HG02973 (cell line): ENCODE measurements around the gene C2orf49.

ENCODE experiments used
- ATAC-seq: cut with Tn5 transposase; IDR thresholded peaks from one replicate; pipeline ENCODE4 v1.9.1; 2021; ENCODE audit warnings: moderate library complexity; ENCODE audit not compliant: unreplicated experiment

C2orf49 gene

DNA sequence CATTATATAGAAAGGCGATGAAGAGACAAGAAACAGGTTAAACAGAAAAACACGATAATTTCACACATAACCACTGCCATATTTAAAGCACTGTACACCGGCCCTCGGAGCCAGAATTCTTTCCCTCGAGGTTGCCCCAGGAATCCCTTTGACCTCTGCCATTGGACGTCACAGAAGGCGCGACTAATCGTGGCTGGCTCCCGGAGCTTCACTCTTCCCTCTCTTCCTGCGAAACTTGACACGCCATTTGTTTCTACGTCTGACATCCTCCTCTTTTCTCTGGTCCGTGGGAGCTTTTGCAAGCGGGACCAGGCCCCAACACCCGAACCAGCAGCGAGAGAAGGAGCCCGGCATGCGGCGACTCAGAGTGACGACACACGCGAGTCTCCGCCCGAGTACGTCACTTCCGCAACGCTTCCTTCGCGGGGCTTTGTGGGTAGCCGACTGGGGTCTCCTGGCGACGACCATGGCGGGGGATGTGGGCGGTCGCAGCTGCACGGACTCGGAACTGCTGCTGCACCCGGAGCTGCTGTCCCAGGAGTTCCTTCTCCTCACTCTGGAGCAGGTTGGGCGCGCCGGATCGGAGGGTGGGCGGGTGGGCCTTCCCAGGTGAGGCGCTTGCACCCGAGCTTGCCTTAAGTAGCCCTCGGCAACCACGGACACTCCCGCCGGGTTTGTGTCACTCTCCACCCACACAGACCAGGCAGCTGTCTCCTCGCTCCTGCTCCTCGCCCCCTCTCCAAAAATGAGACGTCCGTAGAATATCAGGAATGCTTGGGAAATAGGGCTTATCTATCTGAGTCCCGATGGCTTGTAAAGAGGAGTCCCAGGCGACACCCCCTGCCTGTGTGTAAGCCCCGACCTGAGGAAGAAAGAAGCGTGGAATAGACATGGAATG lies at the start of gene C2orf49:
TSS of gene C2orf49 (plus strand) at position 419 of the 898 bp plus-strand sequence. CDS start at position 467, 48 bp downstream.
- peak; percentile 85 for ATAC-seq

- no peak for ATAC-seq
Observed at GRCh38 chr2:105287692-105288091, 49.6 kb upstream of the C2orf49 start.

GRCh38 chr2:105288133-105288532 lies 49.2 kb upstream of the C2orf49 start:
- no peak for ATAC-seq

GRCh38 chr2:105290981-105291660 lies 46.2 kb upstream of the C2orf49 start:
- no peak for ATAC-seq

DNA sequence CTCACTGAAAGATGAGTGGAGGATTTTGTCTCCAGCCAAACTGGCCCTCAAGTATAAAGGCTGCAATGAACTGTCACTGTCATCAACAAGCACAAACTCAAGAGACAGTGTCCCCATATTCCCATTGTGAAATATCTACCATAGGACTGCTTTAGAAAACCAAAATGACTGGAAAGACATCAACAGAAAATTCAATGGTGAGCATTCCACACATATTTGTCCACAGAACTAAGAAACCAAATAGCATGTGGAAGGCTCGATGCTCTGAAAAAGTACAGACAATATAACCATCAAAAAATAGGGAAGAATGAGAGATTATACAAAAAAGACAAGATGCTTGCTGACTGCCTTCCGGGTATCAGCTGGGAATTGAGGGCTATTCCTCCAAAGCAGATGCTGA lies 45.4 kb upstream of the C2orf49 start:
- no peak for ATAC-seq

DNA sequence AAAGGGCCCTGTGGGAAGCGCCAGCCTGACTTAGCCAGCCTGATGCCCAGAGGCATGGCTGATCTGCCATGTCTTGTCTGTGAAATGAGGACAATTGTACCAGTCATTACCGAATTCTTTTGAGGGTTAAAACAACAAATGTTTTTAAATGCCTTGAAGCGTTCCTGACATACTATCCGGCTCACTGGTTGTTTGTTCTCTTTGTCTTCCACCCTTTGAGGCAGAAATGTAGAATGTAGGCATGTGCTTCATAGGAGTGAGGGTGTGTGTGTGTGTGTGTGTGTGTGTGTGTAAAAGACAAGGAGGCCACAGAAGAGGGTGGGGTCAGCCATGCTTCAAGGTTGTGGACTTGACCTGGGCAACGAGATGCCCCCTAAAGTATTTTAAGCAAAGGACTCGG lies 43.3 kb upstream of the C2orf49 start:
- ATAC-seq: no peak

GRCh38 chr2:105294844-105295481 lies 42.4 kb upstream of the C2orf49 start:
- ATAC-seq: no peak

- no peak for ATAC-seq
Observed at GRCh38 chr2:105296017-105296611, 41.2 kb upstream of the C2orf49 start.

DNA sequence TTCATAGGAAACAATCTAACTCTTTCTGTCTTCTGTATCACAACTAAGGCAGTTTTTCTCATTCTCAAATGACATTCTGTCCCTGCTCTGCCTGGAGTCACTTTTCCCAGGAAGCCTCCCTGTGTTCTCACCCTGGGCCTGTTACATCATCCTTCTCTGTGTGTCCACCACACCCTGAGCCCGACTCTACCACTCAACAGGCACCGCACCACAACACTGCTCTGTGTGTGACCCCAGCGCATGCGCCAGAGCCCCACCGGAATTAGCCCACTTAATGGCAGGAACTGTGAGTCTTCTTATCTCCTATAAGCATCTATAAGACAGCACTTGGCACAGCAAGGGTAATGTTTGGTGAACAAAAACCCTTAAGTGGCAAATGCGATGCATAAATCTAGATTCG lies 40.1 kb upstream of the C2orf49 start:
- ATAC-seq: no peak

GRCh38 chr2:105298017-105298416 lies 39.3 kb upstream of the C2orf49 start:
- no peak for ATAC-seq

DNA sequence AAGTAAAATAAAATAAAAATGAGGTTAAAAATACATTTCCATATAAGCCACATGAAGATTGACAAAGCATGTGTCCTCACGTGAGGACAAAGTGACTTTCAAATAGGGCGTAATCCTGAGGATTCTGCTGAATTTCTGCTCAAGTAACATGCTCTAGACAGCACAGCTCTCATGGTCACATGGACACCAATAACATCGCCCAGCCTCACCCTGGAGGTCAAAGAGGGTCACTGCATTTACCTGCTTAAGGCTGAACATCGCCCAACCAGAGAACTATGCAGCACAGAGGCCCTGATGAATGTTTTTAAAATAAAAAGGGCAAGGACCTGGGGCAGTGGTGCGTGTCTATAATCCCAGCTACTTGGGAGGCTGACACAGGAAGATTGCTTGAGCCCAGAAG lies 38.0 kb upstream of the C2orf49 start:
- ATAC-seq: no peak

DNA sequence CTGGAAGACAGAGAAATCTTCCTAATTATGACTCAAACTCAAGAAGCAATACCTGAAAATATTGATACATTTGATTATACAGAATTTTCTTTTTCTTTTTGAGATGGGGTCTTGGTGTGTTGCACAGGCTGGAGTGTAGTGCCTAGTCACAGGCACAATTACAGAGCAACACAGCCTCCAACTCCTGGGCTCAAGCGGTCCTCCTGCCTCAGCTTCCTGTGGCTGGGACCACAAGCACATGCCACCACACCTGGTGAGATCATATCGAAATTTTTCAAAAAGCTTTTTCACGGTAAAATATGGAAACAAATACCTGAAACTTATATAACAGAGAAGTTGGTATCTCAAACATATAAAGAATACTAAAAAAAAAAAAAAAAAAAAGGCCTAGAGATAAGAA lies 35.7 kb upstream of the C2orf49 start:
- no peak for ATAC-seq

DNA sequence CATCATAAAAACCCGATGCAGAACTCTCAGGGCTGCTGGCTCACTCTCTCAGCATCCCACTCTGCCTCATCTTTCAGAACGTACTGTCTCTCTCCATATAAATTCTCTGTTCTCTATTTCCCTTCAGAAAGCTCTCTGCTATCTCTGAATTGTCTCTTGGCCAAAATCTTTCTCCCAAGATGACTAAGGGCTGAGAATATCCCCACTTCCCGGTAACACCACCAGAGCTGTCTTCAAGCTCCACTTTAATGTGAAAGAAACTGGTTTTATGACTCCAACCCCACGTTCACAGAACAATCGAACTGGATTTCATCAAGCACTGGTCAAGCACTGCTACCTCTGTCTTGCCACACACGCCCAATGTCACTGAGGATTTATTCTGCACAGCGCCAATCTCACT lies 30.2 kb upstream of the C2orf49 start:
- ATAC-seq: no peak

GRCh38 chr2:105307550-105307949 lies 29.8 kb upstream of the C2orf49 start:
- ATAC-seq: no peak

DNA sequence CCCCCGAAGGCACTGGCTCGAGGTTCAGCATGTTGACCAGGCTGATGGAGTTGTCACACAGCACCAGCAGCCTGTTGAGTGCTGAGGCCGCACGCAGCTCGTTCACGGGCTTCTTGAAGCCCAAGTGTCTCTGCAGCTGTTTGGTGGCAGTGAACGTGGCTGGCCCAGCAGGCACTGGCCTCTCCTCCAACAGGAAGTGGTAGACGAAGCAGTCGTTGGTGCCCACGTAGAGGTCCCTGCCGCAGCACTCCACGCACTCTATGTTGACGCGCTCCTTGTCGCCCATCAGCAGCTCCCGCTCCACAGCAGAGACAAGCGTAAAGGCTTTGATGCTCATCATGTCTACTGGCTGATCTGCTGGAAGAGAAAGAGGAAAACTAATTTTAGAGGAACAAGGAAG lies 29.4 kb upstream of the C2orf49 start:
- no peak for ATAC-seq

DNA sequence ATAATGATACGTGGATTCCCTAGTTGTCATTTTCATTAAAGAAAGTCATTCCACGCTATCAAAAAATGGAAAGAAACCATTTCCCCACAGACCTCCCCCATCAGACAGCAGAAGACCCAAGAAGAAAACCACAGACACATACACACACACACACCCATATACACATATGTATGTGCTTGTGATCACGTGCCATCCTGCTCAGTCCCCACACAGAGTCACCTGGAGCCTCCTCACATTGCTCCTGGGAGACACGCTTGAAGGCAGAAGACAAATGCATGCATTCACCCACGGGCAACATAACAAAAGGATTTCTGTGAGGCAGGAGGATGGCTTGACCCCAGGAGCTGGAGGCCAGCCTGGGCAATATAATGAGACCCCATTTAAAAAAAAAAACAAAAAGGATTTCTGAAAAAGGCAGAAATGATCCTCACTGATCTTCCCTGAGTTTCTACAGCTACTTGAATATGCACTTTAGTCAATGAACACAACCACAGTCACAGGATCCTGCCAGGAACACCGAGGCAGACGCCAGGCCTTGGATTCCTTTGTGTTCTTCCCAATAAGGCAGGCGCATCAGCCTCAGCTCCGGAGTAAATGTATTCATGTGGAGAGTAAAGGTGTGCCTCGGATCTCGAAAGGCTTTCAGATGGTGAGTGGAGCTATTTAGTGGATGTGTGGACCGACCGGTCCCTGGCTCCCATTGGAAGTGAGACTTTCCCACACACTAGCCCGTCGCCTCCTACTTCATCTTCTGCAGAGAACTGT lies 28.8 kb upstream of the C2orf49 start:
- no peak for ATAC-seq

GRCh38 chr2:105309147-105309545 lies 28.2 kb upstream of the C2orf49 start:
- ATAC-seq: no peak

GRCh38 chr2:105313877-105314276 lies 23.5 kb upstream of the C2orf49 start:
- peak; percentile 51 for ATAC-seq

DNA sequence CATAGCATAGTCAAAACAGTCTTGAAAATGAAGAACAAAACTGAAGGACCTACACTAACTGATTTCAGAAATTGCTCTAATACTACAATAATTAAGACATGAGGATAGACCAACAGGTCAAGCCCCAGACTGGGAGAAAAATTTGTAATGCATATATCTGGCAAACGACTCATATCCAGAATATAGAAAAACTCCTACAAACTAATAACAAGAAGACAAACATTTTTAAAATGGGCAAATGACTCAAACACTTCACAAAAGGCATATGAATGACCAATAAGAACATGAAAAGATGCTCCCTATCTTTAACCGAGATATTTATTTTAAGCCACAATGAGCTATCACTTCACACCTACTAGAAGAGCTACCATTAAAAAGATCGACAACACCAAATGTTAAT lies 22.0 kb upstream of the C2orf49 start:
- peak; percentile 61 for ATAC-seq

- no peak for ATAC-seq
Observed at GRCh38 chr2:105317937-105318336, 19.4 kb upstream of the C2orf49 start.
